ENCODE results near the gene SLC9A6.
"Not testable (repeated sequence)": the region's sequence is repeated elsewhere in the genome, so short reads cannot be mapped to it uniquely, and the experiment has no call there.

Gene SLC9A6

GRCh38 chrX:136065044-136065671 is 79.9 kb downstream of the SLC9A6 start:
- peak; percentile 8 for DNase-seq

GRCh38 chrX:136067097-136067496 is 81.9 kb downstream of the SLC9A6 start:
- DNase-seq: no peak

GRCh38 chrX:136067966-136068365 is 82.7 kb downstream of the SLC9A6 start:
- DNase-seq: no peak

- DNase-seq: no peak
Measured at GRCh38 chrX:136076942-136077341, 91.7 kb downstream of the SLC9A6 start.

- DNase-seq: no peak
Measured at GRCh38 chrX:136080766-136081165, 95.5 kb downstream of the SLC9A6 start.

- no peak for DNase-seq
Measured at GRCh38 chrX:136086521-136086920, 101.3 kb downstream of the SLC9A6 start.

GRCh38 chrX:136091898-136092297 is 106.7 kb downstream of the SLC9A6 start:
- DNase-seq: not testable (repeated sequence)

GRCh38 chrX:136094962-136095361 is 109.7 kb downstream of the SLC9A6 start:
- no peak for DNase-seq
